Parathyroid adenoma (tissue), 2 donors: Measurements from ENCODE around the gene RNF208.

Source experiments
- H2AFZ ChIP-seq: fragments of 300-600 bp; sonication (generic); one replicate; pipeline ENCODE4 v1.7.0; 2017; ENCODE audit warnings: antibody characterized with exemption, mild to moderate bottlenecking
- H3K27ac ChIP-seq: fragments of 300-600 bp; sonication (generic); one replicate; pipeline ENCODE4 v1.7.0; 2017
- H3K27me3 ChIP-seq: fragments of 300-600 bp; sonication (generic); one replicate; pipeline ENCODE4 v1.7.0; 2017; ENCODE audit warnings: low read length; ENCODE audit not compliant: control insufficient read depth, insufficient read depth
- H3K36me3 ChIP-seq: fragments of 300-600 bp; sonication (generic); one replicate; pipeline ENCODE4 v1.7.0; 2017; ENCODE audit warnings: low read length; ENCODE audit not compliant: control insufficient read depth, insufficient read depth
- H3K4me1 ChIP-seq: fragments of 300-600 bp; sonication (generic); one replicate; pipeline ENCODE4 v1.7.0; 2017; ENCODE audit warnings: control low read depth
- H3K4me2 ChIP-seq: fragments of 300-600 bp; sonication (generic); one replicate; pipeline ENCODE4 v1.7.0; 2017; ENCODE audit warnings: low read length
- H3K4me3 ChIP-seq: fragments of 300-600 bp; sonication (generic); one replicate; pipeline ENCODE4 v1.7.0; 2017; ENCODE audit warnings: low read depth, low read length
- H3K79me2 ChIP-seq: fragments of 300-600 bp; sonication (generic); one replicate; pipeline ENCODE4 v1.7.0; 2017; ENCODE audit warnings: control low read depth
- H3K9ac ChIP-seq: fragments of 300-600 bp; sonication (generic); one replicate; pipeline ENCODE4 v1.7.0; 2017; ENCODE audit warnings: mild to moderate bottlenecking
- H3K9me3 ChIP-seq: fragments of 300-600 bp; sonication (generic); one replicate; pipeline ENCODE4 v1.7.0; 2017; ENCODE audit warnings: low read length; ENCODE audit not compliant: control insufficient read depth
- TF ChIP-seq, protein P1 (sequence below): fragments of 300-600 bp; sonication (generic); IDR thresholded peaks from one replicate; pipeline ENCODE4 v1.7.0; 2017; ENCODE audit warnings: antibody characterized with exemption, mild to moderate bottlenecking
- donor health status: primary hyperparathyroidism.

The RNF208 gene

DNA sequence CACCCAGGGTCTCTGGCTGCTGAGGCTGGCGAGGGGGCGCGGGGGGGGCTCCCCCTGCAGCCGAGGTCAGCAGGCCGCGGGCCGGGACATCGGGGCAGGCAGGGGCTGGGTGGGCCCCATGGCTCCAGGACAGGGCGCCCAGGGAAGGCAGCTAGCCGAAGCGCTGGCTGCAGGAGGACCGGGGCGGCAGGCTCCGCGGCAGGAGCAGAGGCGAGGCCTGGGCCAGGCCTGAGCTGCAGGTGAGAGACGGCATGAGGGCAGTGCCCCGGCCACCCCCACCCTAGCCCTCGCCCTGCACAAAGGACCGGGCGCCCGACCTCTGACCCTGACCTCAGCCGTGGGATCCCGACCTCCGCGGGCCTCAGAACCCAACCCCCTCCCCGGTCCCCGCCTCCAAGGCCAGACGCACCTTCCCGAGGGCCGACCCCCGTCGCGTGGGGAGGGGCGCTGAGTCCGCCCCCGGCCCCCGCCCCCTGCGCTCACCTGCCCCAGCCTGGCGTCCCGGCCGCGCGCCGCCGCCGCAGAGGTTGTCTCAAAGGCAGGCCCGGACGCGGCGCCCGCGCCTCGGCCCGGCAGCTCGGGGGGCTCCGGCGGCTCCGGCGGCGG is 431 bp downstream of the RNF208 start:
- TF ChIP-seq, protein P1, sequence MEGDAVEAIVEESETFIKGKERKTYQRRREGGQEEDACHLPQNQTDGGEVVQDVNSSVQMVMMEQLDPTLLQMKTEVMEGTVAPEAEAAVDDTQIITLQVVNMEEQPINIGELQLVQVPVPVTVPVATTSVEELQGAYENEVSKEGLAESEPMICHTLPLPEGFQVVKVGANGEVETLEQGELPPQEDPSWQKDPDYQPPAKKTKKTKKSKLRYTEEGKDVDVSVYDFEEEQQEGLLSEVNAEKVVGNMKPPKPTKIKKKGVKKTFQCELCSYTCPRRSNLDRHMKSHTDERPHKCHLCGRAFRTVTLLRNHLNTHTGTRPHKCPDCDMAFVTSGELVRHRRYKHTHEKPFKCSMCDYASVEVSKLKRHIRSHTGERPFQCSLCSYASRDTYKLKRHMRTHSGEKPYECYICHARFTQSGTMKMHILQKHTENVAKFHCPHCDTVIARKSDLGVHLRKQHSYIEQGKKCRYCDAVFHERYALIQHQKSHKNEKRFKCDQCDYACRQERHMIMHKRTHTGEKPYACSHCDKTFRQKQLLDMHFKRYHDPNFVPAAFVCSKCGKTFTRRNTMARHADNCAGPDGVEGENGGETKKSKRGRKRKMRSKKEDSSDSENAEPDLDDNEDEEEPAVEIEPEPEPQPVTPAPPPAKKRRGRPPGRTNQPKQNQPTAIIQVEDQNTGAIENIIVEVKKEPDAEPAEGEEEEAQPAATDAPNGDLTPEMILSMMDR = no peak
- Histone ChIP-seq H3K9me3 (no peaks in the 10 kb centered on the region), H3K9ac (no peak overlapping the region), H3K4me1 (peaks cover 2% of the 10 kb centered on the region), H3K4me2 (peak overlapping the region; percentile 72), H3K27me3 (no peaks in the 10 kb centered on the region), H3K27ac (no peak overlapping the region), H3K4me3 (peak overlapping the region; percentile 44), H3K79me2 (no peaks in the 10 kb centered on the region), H2AFZ (no peak overlapping the region), H3K36me3 (no peaks in the 10 kb centered on the region)

DNA sequence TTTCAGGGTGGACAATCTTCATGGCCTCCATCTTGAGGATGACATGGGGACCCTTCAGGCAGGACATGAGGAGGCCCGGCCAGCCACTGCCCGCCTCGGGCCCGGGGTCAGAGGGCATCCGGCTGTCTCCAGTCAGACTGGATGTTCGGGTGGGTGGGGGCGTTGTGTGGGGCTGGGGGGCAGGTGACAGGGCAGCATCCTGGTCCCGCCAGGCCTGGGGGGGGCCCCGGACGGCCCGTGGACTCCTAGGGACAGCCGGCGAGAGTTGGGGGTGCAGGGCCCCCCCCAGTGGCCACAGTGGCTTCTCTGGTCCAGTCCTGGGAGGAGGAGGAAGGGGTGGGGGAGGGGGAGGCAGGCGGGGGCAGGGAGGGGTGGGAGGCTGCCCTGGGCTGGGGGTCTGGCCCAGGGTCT is 940 bp downstream of the RNF208 start:
- no peaks in the 10 kb centered on the region for H3K27me3 ChIP-seq
- H3K9me3 ChIP-seq = no peaks in the 10 kb centered on the region
- H3K4me3 ChIP-seq = no peak overlapping the region

DNA sequence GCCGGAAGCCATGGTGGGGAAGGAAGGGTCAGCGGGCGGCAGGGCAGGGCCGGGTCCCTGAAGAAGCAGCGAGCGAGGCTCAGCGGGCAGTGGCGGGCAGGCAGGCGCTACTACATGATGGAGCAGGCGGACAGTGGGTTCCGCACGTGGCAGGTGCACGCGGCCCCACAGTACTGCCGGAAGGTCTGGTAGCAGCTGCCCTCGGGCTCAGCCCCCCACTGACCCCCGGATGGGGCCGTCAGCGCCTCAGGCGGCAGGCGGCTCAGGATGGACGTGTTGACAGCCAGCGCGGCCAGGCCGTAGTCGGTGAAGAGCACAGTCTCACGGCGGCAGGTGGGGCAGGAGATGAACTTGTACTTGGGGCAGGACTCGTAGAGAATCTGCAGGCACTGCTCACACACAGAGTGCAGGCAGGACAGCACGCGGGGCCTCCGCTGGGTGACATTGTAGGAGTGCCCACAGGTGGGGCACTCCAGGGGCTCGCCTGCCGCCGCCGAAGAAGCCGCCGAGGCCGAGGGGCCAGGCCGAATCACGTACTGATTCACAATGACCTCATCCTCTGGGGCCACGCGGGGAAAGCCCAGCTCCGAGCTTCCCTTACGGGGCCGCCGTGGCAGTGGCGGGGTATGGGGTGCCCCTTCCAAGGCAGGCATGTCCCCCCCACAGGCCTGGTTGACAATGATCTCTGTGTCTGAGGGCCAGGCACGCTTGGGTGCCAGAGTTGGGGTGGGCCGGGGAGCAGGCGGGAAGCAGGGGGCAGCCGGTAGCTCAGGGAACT is 1.5 kb downstream of the RNF208 start:
- Histone ChIP-seq H2AFZ (no peak overlapping the region), H3K27ac (no peak overlapping the region), H3K4me3 (no peak overlapping the region), H3K4me2 (no peak overlapping the region), H3K36me3 (no peaks in the 10 kb centered on the region), H3K9me3 (no peaks in the 10 kb centered on the region), H3K27me3 (no peaks in the 10 kb centered on the region), H3K4me1 (no peaks in the 10 kb centered on the region), H3K79me2 (no peaks in the 10 kb centered on the region), H3K9ac (no peak overlapping the region)
- TF ChIP-seq, protein P1 = no peak

More for the DNA sequence above, 940 bp downstream of the RNF208 start:
- no peaks in the 10 kb centered on the region for H3K79me2 ChIP-seq
- H3K36me3 ChIP-seq = no peaks in the 10 kb centered on the region
- no peak overlapping the region for H3K9ac ChIP-seq
- H2AFZ ChIP-seq = no peak overlapping the region
- no peaks in the 10 kb centered on the region for H3K4me1 ChIP-seq
- TF ChIP-seq, protein P1 = no peak
- no peak overlapping the region for H3K4me2 ChIP-seq
- no peak overlapping the region for H3K27ac ChIP-seq

DNA sequence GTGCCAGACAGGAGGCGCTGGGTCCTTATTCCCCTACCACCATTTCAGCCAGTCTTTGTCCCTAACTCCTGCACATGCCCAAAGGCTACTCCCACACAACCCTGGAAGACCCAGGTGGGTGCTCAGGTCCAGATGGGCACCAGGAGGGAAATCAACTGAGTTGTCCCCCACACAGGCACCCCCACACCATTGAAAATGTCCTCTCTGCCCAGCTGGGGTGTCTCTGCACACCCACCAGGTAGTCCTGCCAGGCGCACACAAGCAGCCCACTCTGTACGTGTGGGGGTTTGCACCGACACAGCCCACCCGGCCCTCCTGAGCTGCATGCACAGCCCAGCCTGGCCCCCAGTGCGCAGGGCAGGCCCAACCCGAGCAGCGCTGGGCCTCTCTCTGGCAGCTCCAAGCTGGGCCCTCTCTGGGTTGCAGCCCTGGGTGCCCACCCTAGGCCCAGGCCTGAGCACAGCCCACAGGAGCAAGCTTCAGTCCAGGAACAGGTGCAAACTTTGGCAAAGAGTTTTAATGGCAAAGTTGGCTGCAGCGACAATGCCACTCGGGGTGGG is 2.2 kb downstream of the RNF208 start:
- H3K4me1 ChIP-seq = no peaks in the 10 kb centered on the region
- TF ChIP-seq, protein P1 = no peak
- H3K4me3 ChIP-seq = no peak overlapping the region
- no peaks in the 10 kb centered on the region for H3K27me3 ChIP-seq
- H3K27ac ChIP-seq = no peak overlapping the region
- H3K36me3 ChIP-seq = no peaks in the 10 kb centered on the region
- H3K9me3 ChIP-seq = no peaks in the 10 kb centered on the region
- no peak overlapping the region for H3K4me2 ChIP-seq
- H2AFZ ChIP-seq = no peak overlapping the region
- no peaks in the 10 kb centered on the region for H3K79me2 ChIP-seq
- H3K9ac ChIP-seq = no peak overlapping the region
